Activated T-helper 1 cell treated with anti-CD3 and anti-CD28 coated beads, Interleukin-12 subunit alpha, Interleukin-12 subunit beta, Interleukin-2, Interleukin-4 antibody, amounts not matched to agents 30 ng/mL and 10 ng/mL and 1 ng/mL, durations not matched to agents 14 hours and 24 hours and 36 hours (primary cell): ENCODE measurements around the gene XPOT. TPM values are rescaled to one million over a fixed set of nuclear protein-coding genes. Genes with fewer than 3 reads are reported as not detected.
"Not testable (repeated sequence)": the region's sequence is repeated elsewhere in the genome, so short reads cannot be mapped to it uniquely, and the experiment has no call there.

Experiments used
- DNase-seq: peaks from one replicate; pipeline ENCODE4 v3.0.0; 2021; ENCODE audit warnings: low spot score
- H3K27ac Mint-ChIP-seq: one replicate; pipeline ENCODE4 v1.8.0; 2021; ENCODE audit warnings: mild to moderate bottlenecking, mixed read lengths
- H3K27me3 Mint-ChIP-seq: one replicate; pipeline ENCODE4 v1.8.0; 2022; ENCODE audit warnings: mild to moderate bottlenecking, moderate library complexity, mixed read lengths; ENCODE audit not compliant: insufficient read depth
- H3K36me3 Mint-ChIP-seq: one replicate; pipeline ENCODE4 v1.8.0; 2021; ENCODE audit warnings: low read depth, mixed read lengths
- H3K4me1 Mint-ChIP-seq: one replicate; pipeline ENCODE4 v1.8.0; 2021; ENCODE audit warnings: low read depth, mixed read lengths
- H3K4me3 Mint-ChIP-seq: one replicate; pipeline ENCODE4 v1.8.0; 2021; ENCODE audit warnings: mild to moderate bottlenecking, moderate library complexity, mixed read lengths
- H3K9me3 Mint-ChIP-seq: one replicate; pipeline ENCODE4 v1.8.0; 2021; ENCODE audit warnings: mixed read lengths
- intact Hi-C: fragments of 100-400 bp; cut with micrococcal nuclease; formaldehyde crosslinking; loops from one replicate; pipeline ENCODE4 v1.15.1; 2024
- total RNA-seq: library from RNA; stranded (reverse); gene quantifications from 2 replicates; pipeline ENCODE4 v1.2.3, GENCODE V29; 2022

The XPOT gene, protein sequence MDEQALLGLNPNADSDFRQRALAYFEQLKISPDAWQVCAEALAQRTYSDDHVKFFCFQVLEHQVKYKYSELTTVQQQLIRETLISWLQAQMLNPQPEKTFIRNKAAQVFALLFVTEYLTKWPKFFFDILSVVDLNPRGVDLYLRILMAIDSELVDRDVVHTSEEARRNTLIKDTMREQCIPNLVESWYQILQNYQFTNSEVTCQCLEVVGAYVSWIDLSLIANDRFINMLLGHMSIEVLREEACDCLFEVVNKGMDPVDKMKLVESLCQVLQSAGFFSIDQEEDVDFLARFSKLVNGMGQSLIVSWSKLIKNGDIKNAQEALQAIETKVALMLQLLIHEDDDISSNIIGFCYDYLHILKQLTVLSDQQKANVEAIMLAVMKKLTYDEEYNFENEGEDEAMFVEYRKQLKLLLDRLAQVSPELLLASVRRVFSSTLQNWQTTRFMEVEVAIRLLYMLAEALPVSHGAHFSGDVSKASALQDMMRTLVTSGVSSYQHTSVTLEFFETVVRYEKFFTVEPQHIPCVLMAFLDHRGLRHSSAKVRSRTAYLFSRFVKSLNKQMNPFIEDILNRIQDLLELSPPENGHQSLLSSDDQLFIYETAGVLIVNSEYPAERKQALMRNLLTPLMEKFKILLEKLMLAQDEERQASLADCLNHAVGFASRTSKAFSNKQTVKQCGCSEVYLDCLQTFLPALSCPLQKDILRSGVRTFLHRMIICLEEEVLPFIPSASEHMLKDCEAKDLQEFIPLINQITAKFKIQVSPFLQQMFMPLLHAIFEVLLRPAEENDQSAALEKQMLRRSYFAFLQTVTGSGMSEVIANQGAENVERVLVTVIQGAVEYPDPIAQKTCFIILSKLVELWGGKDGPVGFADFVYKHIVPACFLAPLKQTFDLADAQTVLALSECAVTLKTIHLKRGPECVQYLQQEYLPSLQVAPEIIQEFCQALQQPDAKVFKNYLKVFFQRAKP
- 145 and 146 TPM in 2 replicates for total RNA-seq

DNA sequence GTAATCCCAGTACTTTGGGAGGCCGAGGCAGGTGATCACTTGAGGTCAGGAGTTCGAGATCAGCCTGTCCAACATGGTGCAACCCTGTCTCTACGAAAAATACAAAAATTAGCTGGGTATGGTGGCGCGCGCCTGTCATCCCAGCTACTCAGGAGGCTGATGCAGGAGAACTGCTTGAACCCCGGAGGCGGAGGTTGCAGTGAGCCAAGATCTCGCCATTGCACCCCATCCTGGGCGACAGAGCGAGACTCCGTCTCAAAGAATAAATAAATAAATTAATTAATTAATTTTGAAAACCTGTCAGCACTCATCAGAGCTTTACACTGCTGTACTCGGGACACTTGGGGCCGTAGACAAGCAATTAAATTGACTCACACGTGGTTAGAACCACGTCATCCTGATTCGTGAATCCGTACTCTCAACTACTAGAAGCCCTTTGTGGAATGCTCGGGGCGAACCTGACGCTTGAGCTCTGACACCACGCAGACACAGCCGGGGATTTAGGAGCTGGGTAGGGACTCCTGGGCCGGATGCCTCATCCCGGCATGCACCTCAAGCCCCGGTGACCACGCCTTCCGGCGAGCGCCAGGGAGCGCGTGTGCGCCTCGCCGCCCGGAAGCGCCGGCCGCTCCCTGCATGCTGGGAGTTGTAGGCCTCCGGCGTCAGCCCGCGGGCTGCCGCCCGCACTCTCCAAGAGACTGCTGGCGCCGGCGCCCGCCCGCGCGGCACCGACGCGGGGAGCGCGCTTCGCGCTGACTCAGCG is at the start of gene XPOT:
Gene XPOT, plus strand, starts transcription at position 686 of the 763 bp plus-strand sequence. CDS start 5,644 bp downstream, outside the sequence.
- Mint-ChIP-seq H3K27ac (peak within 1 kb of the TSS; percentile 99), H3K36me3 (peaks cover 5% of the 10 kb centered on the region), H3K4me3 (peak within 1 kb of the TSS; percentile 95), H3K9me3 (no peaks in the 10 kb centered on the region), H3K4me1 (peaks cover 20% of the 10 kb centered on the region), H3K27me3 (no peaks in the 10 kb centered on the region)
- DNase-seq, result peak; percentile 92
- intact Hi-C loops, result loop anchor here (1.0 to 10.0 kb wide), 9 partner anchors 19 to 1801 kb away; partner anchors contain the start of genes GNS, KICS2, LEMD3 and RASSF3

DNA sequence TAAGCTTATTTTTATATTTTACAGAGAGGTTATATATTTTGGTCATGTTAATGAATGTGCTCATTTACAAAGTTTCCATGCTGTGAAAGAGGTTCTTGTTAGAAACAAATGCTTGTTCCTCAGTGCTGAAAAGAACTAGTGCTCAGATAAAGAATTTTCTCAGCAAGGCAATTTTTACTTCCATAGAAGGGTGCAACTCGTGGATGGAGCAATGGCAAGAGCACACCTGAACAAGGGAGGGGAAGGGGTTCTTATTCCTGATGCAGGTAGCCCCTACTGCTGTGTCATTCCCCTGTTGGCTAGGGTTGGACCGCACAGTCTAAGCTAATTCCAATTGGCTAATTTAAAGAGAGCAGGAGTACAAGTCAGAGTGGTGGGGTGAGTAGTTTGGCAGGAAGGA is 48.0 kb upstream of the XPOT start:
- H3K4me3 Mint-ChIP-seq, H3K4me1 Mint-ChIP-seq, H3K36me3 Mint-ChIP-seq, DNase-seq, intact Hi-C loops, H3K27ac Mint-ChIP-seq, H3K27me3 Mint-ChIP-seq: not testable (repeated sequence)
- H3K9me3 Mint-ChIP-seq, result peaks cover 13% of the 10 kb centered on the region

DNA sequence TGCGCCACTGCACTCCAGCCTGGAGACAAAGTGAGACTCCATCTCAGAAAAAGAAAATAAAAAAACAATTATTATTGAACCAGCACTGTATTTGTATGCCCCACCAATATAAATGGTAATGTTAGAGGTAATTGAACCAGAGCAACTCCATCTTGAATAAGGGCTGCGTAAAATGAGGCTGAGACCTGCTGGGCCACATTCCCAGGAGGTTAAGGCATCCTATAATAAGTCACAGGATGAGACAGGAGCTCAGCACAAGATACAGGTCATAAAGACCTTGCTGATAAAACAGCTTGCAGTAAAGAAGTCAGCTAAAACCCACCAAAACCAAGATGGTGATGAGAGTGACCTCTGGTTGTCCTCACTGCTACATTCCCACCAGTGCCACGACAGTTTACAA is 43.0 kb upstream of the XPOT start:
- H3K27ac Mint-ChIP-seq, H3K9me3 Mint-ChIP-seq, H3K27me3 Mint-ChIP-seq, H3K4me3 Mint-ChIP-seq, H3K36me3 Mint-ChIP-seq, intact Hi-C loops, DNase-seq, H3K4me1 Mint-ChIP-seq: not testable (repeated sequence)

DNA sequence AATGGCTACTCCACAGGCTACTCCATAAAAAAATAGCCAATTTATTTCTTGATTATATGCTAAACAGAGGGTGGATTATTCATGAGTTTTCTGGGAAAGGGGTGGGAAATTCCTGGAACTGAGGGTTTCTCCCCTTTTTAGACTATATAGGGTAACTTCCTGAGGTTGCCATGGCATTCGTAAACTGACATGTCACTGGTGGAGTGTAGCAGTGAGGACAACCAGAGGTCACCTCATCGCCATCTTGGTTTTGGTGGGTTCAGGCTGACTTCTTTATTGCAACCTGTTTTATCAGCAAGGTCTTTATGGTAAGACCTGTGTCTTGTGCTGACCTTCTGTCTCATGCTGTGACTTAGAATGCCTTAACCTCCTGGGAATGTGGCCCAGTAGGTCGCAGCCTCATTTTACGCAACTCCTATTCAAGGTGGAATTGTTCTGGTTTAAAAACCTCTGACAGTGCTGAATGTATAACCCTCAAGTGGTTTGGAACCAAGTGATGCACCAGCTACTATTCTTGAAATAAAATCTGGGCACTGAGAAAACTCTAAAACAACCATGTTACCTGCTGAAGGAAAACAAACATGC is 41.4 kb upstream of the XPOT start:
- H3K4me1 Mint-ChIP-seq, result no peaks in the 10 kb centered on the region
- H3K36me3 Mint-ChIP-seq, result no peaks in the 10 kb centered on the region
- H3K4me3 Mint-ChIP-seq, result no peak overlapping the region
- no peaks in the 10 kb centered on the region for H3K27me3 Mint-ChIP-seq
- H3K27ac Mint-ChIP-seq, result no peak overlapping the region
- no peaks in the 10 kb centered on the region for H3K9me3 Mint-ChIP-seq
- DNase-seq, result no peak
- intact Hi-C loops, result no loop called here

DNA sequence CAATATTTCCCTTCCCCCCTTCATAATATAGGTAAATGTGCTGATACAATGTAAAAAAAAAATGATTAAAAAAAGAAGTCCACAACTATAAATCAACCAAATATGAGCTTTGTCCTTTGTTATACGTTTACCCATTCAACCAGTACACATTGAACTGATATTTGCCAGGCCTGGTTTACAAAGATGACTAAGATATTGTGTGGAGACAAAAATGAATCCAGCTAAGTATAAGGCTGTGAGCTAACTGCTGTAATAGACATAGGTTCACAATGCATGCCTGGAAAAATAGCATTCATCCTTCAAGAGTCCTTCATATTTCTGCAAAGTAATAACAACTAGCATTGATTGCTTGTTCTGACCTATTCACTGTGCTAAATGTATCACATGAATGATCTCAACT is 20.5 kb upstream of the XPOT start:
- Mint-ChIP-seq H3K27ac (peak overlapping the region; percentile 21), H3K9me3 (peaks cover 25% of the 10 kb centered on the region), H3K4me3 (no peak overlapping the region), H3K27me3 (no peaks in the 10 kb centered on the region), H3K36me3 (no peaks in the 10 kb centered on the region), H3K4me1 (peaks cover 30% of the 10 kb centered on the region)
- intact Hi-C loops, result loop anchor here (10.0 kb wide), 1 partner anchor 89 kb away; no protein-coding TSS in a partner anchor
- no peak for DNase-seq

DNA sequence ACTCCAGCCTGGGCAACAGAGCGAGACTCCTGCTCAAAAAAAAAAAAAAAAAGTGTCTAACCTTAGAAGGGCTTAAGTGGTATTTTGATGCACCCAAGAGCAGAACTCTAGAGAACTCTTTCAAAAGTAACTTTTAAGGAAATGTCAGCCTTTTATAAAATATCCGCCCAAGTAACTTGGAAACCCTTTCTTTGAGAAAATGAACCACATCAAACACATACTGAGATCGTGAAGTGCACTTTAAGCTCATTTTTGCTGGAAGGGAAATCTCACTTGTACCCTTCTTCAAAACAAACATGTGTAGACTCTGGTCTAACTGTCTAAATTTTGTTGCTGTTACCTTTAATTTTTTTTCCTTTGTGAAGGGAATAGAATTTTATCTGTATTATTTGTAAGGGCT is 19.2 kb upstream of the XPOT start:
- peaks cover 30% of the 10 kb centered on the region for H3K4me1 Mint-ChIP-seq
- no peak for DNase-seq

DNA sequence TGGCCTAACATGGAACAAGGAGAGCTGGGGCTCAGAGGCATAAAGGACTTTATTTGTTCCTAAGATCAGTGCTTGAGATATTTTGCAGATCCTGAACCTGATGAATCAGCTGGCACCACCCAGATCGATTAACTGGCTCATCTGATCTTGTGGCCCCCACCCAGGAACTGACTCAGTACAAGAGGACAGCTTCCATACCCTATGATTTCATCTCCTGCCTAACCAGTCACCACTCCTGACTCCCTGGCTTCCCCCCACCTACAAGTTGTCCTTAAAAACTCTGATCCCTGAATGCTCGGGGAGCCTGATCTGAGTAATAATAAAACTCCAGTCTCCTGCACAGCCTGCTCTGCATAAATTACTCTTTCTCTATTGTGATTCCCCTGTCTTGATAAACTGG is 18.7 kb upstream of the XPOT start:
- H3K4me3 Mint-ChIP-seq, result peak overlapping the region; percentile 38
- H3K4me1 Mint-ChIP-seq, result peaks cover 30% of the 10 kb centered on the region
- peak overlapping the region; percentile 85 for H3K27ac Mint-ChIP-seq
- DNase-seq, result no peak
- H3K27me3 Mint-ChIP-seq, result peaks cover 5% of the 10 kb centered on the region
- intact Hi-C loops, result loop anchor here (1.0 to 10.0 kb wide), 3 partner anchors 19 to 605 kb away; partner anchors contain the start of gene XPOT
- no peaks in the 10 kb centered on the region for H3K36me3 Mint-ChIP-seq
- peaks cover 20% of the 10 kb centered on the region for H3K9me3 Mint-ChIP-seq

More for the DNA sequence above, 19.2 kb upstream of the XPOT start:
- no peaks in the 10 kb centered on the region for H3K36me3 Mint-ChIP-seq
- intact Hi-C loops, result loop anchor here (1.0 to 10.0 kb wide), 3 partner anchors 19 to 605 kb away; partner anchors contain the start of gene XPOT
- peak overlapping the region; percentile 38 for H3K4me3 Mint-ChIP-seq
- H3K27me3 Mint-ChIP-seq, result peaks cover 5% of the 10 kb centered on the region
- H3K27ac Mint-ChIP-seq, result peak overlapping the region; percentile 85
- H3K9me3 Mint-ChIP-seq, result peaks cover 24% of the 10 kb centered on the region

DNA sequence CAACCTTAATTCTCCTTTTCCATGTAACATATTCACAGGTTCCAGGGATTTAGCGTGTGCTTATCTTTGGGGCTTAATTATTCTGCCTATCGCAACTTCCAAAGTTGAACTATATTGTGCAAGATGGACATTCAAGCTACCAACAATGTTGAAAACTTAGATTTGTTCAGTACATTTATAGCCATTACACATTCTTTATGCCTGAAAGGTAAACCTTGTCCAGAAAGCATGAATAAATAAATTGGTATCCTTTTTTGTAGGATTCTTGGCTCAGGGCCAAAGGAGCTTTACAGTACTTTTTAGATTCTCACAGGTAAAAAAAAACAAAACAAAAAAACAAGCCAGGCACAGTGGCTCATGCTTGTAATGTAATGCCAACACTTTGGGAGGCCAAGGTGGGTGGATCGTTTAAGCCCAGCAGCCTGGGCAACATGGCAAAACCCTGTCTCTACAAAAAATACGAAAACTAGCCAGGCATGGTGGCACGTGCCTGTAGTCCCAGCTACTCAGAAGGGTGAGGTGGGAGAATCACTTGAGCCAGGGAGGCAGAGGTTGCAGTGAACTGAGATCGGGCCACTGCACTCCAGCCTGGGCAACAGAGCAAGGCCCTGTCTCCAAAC is 16.9 kb upstream of the XPOT start:
- Mint-ChIP-seq H3K27ac (peak overlapping the region; percentile 52), H3K4me1 (peaks cover 34% of the 10 kb centered on the region)
- intact Hi-C loops, result loop anchor here (10.0 kb wide), 1 partner anchor 93 kb away; no protein-coding TSS in a partner anchor

DNA sequence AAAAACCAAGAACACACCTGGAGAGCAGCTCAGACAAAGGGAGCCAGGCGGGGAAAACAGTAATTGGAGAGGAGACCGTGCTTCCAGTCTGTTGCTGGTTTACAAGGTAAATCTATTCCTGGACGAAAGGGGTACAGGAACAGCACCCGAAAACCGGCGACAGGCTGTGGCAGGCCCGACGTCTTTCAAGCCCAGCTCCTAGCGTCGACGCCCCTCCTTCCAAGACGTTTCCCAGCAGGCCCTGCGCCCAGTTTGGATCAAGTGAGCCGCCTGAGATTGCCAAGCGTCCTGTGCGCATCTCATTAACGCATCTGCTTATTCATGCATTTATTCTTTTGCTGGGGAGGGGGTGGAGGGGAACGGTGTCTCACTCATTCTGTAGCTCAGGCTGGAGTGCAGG is 15.0 kb upstream of the XPOT start:
- H3K4me3 Mint-ChIP-seq, result no peak overlapping the region
- DNase-seq, result no peak
- intact Hi-C loops, result loop anchor here (10.0 kb wide), 1 partner anchor 94 kb away; no protein-coding TSS in a partner anchor
- peaks cover 15% of the 10 kb centered on the region for H3K27me3 Mint-ChIP-seq
- H3K27ac Mint-ChIP-seq, result no peak overlapping the region
- no peaks in the 10 kb centered on the region for H3K36me3 Mint-ChIP-seq
- peaks cover 27% of the 10 kb centered on the region for H3K4me1 Mint-ChIP-seq
- H3K9me3 Mint-ChIP-seq, result peaks cover 7% of the 10 kb centered on the region

More for the DNA sequence above, 16.9 kb upstream of the XPOT start:
- H3K36me3 Mint-ChIP-seq, result no peaks in the 10 kb centered on the region
- peaks cover 14% of the 10 kb centered on the region for H3K27me3 Mint-ChIP-seq
- H3K4me3 Mint-ChIP-seq, result no peak overlapping the region
- no peak for DNase-seq
- peaks cover 7% of the 10 kb centered on the region for H3K9me3 Mint-ChIP-seq

DNA sequence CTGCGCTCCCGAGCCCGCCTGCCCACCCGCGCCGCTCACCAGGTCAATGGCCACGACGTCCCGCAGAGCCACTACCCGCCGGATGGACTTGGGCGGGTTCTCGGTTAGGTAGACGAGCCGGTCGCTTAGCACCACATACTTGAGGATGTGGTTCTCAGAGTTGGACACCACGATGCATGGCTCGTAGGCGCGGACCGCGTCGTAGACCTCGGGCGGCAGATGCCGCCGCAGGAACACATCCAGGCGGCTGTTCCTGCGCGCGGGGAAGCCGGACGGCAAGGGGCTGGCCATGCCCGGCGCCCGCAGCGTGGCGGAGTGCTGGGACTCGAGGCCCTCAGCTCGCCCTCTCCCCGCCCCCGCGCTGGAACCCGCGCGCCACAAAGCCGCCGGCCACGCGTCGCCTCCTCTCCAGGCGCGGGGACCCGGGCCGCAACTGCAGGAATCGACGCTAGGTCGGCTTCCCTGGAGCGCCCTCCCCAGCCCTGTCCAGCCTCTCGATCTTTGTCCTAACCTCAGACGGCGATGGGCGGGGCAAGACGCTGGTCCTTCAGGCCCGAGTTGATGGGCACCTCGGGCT is 13.8 kb upstream of the XPOT start, which contains the start of gene C12orf56:
Gene C12orf56, minus strand, starts transcription at position 484 of the 577 bp plus-strand sequence. Its CDS starts 193 bp downstream, at position 291.
- no peak within 1 kb of the TSS for H3K27ac Mint-ChIP-seq
- H3K27me3 Mint-ChIP-seq, result peaks cover 15% of the 10 kb centered on the region
- peak within 1 kb of the TSS; percentile 80 for H3K4me3 Mint-ChIP-seq
- no peaks in the 10 kb centered on the region for H3K36me3 Mint-ChIP-seq
- intact Hi-C loops, result loop anchor here (5.0 kb wide), 2 partner anchors 718 to 1288 kb away; no protein-coding TSS in a partner anchor
- H3K9me3 Mint-ChIP-seq, result no peaks in the 10 kb centered on the region
- H3K4me1 Mint-ChIP-seq, result peaks cover 14% of the 10 kb centered on the region
- no peak for DNase-seq

DNA sequence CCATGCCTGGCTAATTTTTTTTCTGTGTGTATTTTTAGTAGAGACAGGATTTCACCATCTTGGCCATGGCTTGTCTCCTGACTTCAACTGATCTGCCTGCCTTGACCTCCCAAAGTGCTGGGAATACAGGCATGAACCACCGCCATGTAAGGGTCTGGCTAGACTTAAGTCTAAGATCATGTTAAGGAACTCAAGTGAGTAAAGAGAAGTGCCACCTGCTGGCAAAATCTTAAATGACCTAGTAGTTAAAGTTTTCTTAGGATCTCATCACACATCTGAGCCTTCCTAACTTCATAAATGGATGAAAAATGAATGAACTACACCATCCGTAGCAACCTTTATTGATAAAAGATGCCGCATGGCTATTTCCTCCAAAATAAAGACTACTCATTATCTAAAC is 12.0 kb upstream of the XPOT start:
- no peaks in the 10 kb centered on the region for H3K9me3 Mint-ChIP-seq

More for the DNA sequence above, 12.0 kb upstream of the XPOT start:
- Mint-ChIP-seq H3K36me3 (no peaks in the 10 kb centered on the region), H3K27ac (no peak overlapping the region), H3K4me3 (peak overlapping the region; percentile 37), H3K27me3 (peaks cover 19% of the 10 kb centered on the region), H3K4me1 (peaks cover 5% of the 10 kb centered on the region)
- DNase-seq, result no peak
- intact Hi-C loops, result loop anchor here (1.0 to 5.0 kb wide), 5 partner anchors 119 to 1290 kb away; partner anchors contain the start of gene SRGAP1
